AML-193 (cell line): ENCODE data around the gene PEX10.
A peak's percentile ranks its signal among the peaks of the same experiment; 100 is the strongest.

Source experiments
- DNase-seq, 2 experiments: peaks; one replicate each; lab custom pipeline; 2025; lab: John Stamatoyannopoulos, UW

The PEX10 gene

DNA sequence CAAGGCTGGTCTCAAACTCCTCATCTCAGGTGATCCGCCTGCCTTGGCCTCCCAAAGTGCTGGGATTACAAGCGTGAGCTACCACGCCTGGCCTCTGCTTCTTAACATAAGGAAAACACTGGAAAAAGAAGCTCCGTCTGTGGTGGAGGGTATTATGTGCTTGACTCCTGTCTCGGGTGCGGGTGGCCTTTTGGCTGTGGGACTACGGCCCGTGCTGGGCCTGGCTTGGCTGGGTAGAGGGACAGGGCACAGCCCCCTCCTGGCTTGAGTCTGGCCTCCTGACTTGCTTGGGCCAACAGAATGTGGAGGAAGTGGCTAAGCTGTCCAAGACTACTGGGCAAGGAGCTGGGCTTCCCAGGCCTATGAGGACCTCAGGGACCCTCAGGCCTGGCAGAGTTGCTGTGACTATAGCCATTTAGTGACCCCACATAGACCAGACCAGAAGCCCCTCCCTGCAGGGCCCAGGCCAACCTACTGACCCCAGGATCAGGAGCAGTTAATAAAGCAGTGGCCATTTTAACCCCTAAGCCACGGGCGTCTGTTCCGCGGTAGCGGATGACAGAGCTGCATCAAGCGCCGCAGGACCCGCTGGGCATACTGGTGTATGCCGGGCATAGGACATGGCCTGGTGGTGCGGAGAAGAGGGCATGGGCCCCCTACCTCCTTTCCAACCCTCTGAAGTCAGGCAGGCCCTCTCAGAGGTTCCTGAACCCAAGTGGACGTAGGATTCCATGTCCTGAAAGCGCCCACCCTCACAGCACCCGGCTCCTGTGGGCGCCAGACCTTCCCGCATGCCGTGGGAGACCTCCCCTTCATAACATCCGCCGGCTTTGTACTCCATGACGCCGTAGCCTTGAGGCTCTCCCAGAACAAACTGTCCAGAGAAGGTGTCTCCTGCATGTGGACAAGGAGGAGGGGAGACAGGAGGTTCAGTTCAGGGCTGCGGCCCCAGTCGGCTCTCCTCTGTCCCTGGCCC is 25.4 kb downstream of the PEX10 start:
- no peak for DNase-seq

DNA sequence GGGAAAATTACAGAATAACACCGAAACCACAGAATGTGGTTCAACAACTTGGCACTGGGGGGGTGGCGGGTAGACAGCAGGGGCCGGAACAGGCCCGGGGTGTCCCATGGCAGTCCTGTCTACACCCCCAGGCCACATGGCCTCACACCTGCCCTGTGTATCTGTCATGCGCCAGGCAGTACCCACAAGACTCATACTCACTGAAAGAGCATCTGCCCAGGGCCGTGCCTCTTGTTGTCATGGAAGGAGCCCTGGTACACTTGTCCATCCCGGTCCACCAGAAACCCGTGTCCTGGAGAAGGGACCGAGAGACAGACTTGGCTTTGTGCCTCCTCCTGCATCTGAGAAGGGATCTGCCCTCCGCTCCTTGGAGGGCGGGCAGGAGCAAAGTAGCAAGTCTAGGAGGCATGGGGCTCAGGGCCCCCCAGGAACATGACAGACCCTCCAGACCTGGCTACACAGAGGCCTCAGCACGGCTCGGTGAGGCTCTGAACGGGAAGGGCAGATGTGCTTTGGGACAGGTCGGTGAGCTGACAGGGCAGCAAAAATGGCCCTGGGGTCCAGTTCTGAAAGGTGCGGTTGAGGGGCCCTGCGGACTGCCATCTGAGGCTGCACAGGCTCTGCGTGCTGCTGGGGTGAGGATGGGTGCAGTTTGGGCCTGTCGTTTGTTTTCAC is 26.6 kb downstream of the PEX10 start:
- no peak for DNase-seq

DNA sequence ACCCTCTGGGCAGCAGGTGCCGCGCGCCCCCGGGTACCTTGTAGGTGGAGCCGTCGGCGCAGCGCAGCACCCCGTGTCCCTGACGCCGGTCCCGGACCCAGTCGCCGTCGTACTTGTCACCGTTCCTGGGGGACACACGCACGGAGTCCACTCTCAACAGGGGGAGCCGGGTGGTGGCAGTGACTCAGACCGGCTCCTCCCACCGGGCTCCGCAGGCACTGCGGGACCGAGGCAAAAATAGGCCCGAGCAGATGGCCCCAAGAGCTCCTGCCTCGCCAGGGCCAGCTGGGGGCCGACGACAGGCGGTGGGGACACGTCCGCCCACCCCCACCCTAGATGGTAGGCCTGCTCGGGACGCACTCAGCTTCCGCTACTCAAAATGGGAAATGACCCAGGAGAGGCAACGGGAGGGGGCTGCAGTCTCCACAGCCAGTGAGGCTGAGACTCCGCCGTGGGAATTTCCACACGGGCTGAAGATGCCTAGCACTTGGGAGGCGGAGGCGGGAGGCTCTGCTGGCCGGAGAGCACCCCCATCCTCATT is 27.4 kb downstream of the PEX10 start:
- DNase-seq = no peak

DNA sequence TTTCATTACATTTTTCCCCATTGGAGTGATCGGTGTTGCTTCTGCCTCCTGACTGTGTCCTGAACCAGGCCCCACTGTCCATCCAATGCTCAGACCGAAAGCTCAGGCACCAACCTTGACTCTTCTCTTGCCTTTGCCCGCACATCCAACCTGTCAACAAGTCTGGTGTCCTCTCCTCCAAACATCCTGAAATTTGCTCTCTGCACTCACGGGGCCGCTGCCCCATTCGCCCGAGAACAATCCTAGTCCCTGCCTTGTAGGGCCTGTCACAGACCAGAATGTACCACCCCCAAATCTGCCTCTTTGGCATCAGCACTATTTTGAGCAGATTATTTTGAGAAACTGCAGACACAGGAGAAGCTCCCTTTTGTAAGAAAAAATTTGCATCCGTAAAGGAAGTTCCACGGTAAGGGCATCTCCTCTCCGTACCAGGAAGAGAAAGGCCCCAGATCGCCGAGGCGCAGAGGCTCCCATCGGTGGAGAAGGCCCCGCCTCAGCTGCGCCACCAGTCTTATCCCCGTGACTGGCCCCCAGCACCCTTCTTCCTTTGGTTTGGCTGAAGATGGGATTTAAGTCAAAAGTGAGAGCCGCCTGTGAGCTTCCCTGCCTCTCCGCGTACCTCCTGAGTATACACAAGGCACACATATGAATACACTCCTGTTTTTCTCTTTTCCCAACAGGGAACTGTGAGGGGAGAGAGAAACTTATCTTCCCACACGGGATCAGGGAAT is 28.1 kb downstream of the PEX10 start:
- no peak for DNase-seq

DNA sequence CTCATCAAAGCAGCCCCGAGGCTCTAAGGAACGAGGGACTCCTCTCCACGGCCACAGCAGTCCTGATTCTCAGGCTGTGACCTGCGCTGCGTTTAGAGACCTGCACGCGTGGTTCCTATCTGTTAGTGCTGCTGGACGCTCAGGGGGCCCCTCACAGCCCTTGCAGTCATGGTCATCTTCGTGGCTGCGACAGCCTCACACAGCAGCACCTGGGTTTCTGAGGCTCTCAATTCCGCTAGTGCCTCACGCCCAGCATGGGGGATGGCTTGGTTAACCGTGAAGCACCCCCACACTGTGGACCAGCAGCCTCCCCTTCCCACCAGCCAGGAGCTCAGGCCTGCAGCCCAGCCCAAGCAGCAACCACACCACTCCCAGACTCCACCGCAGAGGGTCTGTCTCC is 28.8 kb downstream of the PEX10 start:
- DNase-seq = no peak

DNA sequence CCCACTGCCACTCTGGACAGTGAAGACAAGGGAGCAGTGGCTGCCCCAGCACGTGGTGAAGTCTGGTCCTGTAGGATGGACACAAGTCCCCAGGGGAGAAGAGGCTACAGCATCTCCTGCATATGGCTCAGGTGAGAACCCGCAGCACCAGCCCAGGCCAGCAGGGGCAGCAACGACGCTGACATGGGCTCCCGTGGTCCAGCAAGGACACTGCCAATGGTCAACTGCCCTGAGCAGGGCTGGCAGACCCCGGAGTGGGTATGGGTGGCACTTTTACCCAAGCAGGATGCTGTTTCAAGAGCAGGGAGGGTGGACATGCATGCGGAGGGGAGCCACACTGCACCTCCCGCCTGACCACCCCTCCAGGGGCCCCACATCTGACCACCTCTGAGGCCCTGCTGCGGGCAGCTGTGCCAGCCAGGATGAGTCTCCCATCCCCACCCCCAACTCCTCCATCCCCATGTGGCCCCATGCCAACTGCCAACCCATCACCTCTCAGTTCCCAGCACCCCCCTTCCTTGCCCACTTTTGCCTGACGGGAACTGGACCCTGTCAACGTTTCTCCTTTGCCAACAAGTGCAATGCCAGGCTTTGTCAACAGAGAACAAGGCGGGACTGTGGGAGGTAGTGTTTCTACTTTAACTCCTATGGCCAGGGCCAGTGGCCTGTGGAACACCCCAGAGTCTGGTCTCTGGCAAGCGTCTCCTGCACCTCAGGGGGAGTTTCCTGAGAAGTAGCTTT is 29.6 kb downstream of the PEX10 start:
- DNase-seq = peak; percentile 1 to 3

DNA sequence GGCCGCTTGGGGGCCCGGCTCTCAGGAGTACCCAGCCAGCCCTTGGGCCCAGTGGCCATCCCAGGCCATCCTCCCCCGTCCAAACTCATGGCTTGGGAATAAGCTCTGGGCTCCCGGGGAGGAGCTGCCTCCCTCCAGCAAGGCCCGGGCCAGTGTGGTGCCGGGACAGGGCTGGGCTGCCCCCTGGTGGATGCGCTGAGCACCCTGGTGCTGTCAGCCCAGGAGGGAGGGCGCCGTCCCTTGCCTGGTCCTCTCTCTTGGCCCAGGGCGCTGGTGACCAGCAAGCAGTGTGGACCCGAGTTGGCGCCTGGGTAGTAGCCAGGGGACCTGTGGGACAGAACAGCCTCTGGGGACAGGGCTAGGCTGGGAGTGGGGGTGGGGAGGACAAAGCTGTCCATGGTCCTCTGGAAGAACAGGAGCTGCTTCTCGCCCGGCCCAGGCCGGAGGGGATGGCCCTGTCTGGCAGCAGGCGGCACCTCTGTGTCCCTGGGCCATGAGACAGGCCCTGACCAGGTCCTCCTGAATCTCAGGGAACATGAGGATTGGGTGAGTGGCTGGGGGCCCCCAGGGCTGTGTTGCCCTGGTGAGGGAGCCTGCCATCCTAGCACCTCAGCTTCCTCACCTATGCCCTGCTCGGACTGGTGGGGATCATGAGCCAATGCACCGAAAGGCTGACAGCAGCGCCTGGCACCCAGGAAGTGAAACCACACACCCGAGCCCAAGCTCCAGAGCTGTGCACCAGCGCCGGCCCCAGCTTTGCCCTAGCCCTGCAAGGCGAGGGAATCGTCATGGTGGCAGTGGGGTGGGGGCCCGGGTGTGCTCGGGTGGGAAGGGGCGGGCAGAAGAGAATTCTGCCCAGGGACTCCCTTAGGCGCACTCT is 30.4 kb downstream of the PEX10 start:
- peak; percentile 46 to 53 for DNase-seq

DNA sequence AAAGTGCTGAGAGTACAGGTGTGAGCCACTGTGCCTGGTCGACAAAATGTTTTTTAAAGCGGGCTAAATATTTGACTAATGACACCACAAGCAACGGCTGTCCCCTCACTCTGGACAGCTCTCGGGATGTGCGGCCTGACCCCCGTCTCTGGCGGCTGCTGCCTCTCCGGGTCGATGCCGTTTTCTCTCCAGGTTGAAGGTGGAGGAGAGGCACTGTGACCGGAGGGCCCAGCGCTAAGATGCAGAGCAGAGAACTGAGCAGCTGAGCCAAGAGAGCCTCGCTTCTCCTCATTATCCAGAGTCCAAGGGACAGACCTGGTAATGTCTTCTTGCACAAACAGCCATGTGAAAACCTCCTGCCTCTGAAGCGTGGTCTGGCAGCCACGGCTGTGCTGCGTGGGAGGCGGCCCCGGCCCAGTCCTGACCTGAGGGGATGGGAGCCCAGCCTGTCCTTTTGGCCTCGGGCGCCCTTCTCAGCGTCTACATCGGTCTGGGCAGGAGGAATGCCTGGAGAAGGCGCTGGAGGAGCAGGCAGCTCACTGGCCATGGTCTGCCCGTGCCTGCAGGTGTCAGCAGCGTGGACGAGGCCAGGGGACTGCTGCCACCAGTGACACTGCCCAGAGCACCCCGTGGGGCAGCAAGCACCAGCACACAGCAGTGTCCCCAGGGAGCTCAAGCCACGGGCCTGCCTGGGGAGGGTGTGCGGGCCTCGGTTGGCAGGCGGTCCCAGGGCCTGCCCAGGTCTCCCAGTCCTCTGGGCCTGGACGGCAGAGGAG is 31.4 kb downstream of the PEX10 start:
- no peak for DNase-seq

DNA sequence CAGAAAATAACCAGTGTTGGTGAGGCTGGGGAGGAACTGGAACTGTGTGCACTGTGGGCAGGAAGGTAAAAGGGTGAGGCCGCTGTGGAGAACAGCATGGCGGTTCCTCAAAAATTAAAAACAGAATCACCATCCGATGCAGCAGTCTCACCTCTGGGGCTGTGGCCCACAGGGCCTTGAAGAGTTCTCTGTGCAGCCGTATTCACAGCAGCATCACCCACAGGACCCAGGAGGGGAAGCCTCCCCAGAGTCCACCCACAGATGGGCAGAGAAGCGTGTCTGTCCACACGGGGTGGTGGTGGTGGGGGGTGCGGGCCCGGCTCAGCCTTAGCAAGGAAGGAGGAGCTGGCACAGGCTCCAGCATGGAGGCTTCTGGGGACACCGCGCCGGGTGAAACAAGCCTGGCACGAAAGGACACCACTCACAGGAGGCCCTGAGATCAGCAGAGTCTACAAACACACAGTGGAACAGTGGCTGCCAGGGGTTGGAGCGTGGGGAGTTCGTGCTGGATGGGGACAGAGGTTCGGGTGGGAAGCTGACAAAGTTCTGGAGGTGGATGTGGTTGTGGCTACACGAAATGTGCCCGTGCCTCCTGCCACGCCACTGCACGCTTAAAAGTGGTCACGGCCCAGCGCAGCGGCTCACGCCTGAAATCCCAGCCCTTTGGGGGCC is 32.5 kb downstream of the PEX10 start:
- no peak for DNase-seq

DNA sequence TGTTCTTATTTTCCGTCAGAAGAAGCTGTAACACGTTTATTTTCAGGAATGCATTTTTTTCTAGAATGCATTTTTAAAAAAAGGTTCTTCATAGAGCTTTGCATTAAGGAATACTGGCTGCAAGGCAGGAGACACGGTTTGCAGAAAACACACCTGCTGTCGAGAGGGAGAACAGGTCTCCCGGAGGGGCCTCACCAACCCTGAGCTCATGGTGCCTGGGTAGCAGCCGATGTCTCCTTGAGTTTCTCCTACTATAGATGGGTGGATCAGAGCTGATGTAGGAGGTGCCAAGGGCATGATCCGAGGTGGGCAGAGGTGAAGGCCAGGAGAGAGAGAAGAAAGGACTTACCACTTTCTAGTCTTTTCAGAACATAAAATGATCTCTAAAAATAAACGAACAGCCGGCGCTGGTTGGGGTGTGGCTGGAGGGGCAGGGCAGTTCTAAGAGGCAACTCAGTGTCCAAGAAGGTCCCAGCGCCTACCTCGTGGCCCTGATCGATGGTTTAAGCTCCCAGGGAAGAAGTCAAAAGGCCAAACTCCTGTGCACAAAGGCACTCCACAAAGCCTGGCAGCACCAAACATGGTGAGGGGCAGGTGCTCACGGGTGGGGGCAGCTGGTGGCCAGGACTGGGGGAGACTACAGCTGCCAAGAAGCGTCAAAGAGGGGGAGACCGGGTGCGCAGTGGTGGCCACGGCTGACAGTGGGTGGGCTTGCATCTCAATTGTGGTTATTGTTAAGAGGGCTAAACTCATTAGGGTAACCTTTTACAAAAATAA is 33.2 kb downstream of the PEX10 start:
- DNase-seq = no peak

DNA sequence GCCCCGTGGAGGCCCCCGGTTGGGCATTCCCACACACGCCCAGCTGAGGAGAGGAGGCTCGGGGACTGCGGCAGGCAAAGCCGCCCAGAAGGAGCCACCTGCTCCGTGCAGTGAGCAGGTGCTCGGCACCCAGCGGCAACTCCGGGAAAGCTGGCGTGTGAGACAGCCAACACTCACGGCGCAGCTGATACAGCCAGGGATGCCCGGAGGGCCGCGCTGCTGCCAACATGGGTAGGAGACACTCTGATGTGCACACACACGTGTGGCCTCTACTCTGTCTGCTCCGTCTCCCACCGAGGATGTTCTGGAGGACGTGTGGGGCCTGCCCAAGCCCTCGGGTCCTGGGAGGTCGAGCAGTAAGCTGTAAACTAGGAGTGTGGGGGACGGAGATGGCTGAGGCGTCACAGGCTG is 33.9 kb downstream of the PEX10 start:
- no peak for DNase-seq

DNA sequence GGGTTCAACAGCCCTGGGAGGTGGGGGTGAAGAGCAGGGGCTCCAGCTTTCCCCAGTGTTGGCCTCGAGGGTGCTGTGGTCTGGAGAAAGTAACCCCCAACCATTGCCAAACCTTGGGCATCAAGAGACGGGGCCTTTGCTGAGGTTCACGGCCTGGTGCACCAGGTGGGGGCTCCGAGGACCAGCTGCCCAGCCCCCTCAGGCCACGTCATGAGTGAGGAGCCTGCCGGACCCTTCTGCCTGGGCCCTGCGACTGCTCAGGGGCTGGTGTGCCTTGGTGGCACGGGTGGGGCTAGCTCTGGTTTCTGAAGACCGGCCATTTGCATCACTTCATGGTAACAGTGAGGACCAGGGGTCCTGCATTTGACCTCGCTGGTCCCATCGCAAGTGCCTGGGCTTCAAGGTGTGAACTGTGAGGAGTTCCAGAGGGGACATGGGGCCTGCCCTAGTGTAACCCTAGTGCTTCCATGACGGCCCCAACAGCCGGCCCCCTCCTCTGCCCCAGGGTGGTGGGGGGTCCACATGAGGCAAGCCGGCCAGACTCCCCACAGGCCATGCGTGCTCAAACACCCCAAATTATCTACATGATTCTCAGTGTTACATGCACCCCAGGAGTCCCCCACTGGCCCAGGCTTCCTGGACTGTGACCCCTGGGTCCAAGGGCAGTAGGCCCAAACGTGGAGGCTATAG is 34.5 kb downstream of the PEX10 start:
- no peak for DNase-seq

DNA sequence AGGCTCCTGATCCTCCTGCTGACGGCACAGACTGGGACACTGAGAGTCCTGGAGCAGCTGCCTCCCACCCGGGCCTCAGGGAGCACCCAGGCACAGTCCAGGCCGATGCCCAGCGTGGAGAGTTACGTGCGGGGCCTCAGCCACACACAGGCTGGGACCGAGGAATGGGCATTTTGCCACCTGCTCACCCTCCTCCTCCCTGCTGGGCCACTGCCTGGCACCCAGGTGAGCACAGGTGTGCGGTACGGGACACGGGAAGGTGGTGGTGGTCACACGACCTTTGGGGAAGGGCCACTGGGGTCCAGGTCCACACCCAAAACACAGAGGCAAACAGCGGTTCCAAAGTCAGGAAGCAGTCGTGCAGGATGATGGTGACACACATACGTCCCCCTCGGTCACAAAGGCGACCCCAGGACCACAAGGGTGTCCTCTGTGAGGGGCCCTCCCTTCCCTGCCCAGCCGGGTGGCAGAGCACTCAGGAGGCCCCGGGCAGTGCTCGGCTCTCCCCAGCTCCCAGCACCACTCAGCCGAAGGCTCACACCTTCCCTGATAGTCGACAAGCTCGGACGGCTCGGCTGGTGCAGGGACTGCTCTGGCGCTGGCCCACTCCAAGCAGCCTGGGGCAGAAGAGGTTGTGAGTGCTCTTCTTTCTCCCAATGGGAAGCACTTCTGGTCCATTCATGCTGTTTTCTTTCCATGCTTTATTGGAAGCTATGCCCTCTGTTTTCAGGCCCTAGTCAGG is 35.3 kb downstream of the PEX10 start:
- DNase-seq = no peak

DNA sequence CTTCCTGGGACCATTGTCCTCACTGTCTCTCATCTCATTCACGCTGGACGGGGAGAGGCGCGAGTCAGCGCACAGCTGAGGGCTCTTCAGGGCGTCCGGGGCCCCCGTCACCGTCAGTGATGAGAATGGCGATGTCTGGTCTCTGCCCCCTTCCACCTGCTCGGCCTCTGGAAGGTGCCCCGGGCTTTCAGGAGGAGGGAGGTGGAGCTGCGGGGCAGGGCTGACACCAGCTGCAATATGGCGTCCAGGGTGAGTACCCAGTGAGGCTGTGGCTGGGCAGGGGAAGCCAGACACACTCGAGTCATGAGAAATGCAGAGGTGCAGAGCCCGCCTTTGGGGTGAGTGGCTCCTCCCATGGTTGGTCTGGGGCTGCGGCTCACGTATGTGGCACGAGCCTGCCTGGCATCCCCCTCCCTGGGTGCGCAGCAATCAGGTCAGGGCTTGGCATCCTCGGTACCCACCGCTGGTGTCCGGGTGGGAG is 36.1 kb downstream of the PEX10 start:
- no peak for DNase-seq

DNA sequence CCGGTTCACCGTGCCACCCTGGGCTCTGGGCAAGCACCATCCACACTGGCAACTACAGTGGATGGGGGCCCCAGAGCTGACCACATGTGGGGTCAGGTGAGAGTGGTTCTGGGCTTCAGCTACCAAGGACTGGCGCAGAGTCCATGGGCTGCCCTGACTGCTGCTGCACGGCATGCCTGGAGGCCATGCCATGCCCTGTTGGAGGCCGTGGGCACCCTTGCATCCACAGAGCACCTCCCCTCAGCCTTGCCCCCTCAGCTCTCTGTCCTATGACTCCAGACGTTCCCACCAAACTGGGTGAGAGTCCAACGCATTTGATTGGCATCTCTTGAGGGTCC is 36.5 kb downstream of the PEX10 start:
- no peak for DNase-seq

DNA sequence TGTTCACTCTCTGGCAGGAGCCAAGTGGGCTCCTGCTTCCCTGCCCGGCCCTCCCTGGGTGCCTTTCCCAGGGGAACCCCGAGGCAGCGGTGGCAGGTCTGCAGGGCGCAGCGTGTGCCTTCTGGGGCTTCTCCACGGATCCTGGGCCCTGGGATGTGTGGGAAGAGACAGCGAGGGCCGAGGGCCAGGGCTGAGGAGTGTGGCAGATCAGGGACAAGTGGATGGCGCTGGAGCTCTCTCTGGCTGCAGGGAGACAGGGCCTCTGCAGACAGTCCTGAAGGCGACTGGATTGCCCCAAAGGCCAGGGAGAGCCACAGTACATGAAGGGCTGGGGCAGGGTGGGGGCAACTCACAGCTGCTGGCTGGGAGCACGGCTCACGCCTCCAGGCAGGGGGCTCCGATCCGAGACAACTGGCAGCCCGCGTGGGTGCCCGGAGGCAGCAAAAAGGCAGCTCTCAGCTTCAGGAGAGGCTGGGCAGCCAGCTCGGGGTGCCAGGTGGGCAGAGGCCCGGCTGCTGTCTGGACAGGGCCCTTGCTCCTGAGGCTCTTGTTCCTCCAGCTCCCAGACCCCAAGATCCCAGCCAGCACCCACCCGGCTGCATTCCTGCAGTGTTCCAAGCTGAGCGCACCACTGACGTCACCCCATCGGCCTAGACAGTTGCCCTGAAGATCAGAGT is 37.0 kb downstream of the PEX10 start:
- no peak for DNase-seq
